IgD-negative memory B cell (primary cell): ENCODE measurements around the gene PRSS53. TPM values are rescaled to one million over a fixed set of nuclear protein-coding genes. Genes with fewer than 3 reads are reported as not detected.

Experiments used
- H3K27ac Mint-ChIP-seq, 3 donors: one replicate each; pipeline ENCODE4 v1.8.0; 2020 to 2022; ENCODE audit warnings: mild to moderate bottlenecking in 3 of 3, mixed read lengths in 3 of 3, moderate library complexity in 1 of 3
- H3K27me3 Mint-ChIP-seq: one replicate; pipeline ENCODE4 v1.8.0; 2021; ENCODE audit warnings: mixed read lengths
- H3K36me3 Mint-ChIP-seq: one replicate; pipeline ENCODE4 v1.8.0; 2020; ENCODE audit warnings: mild to moderate bottlenecking, mixed read lengths
- H3K4me1 Mint-ChIP-seq, 3 donors: one replicate each; pipeline ENCODE4 v1.8.0; 2020 to 2022; ENCODE audit warnings: mixed read lengths in 3 of 3, mild to moderate bottlenecking in 1 of 3
- H3K4me3 Mint-ChIP-seq, 4 donors: one replicate each; pipeline ENCODE4 v1.8.0; 2020 to 2022; ENCODE audit warnings: mild to moderate bottlenecking in 4 of 4, mixed read lengths in 4 of 4, moderate library complexity in 3 of 4
- H3K9me3 Mint-ChIP-seq, 3 donors: one replicate each; pipeline ENCODE4 v1.8.0; 2020 to 2021; ENCODE audit warnings: mixed read lengths in 3 of 3, mild to moderate bottlenecking in 1 of 3
- polyA plus RNA-seq: library from polyadenylated mRNA; unstranded; fragments of 300-500 nt; fragmentation: Illumina TruSeq; gene quantifications from one replicate; pipeline ENCODE4 v1.2.3, GENCODE V29; 2021

Gene PRSS53
- polyA plus RNA-seq, 1 donor from 2014 or later: 0.83 TPM

GRCh38 chr16:31089199-31089598 is 456 bp upstream of the PRSS53 start:
- Mint-ChIP-seq H3K27me3 (no peaks in the 10 kb centered on the region), H3K4me1 (peaks cover 5 to 8% (median 7%) of the 10 kb centered on the region in 3 donors), H3K4me3 (no peak overlapping the region), H3K9me3 (no peaks in the 10 kb centered on the region), H3K36me3 (peaks cover 2% of the 10 kb centered on the region), H3K27ac (no peak overlapping the region)

- no peaks in the 10 kb centered on the region for H3K27me3 Mint-ChIP-seq
- no peaks in the 10 kb centered on the region for H3K9me3 Mint-ChIP-seq
- H3K36me3 Mint-ChIP-seq: no peaks in the 10 kb centered on the region
- H3K4me1 Mint-ChIP-seq: peaks cover 0 to 1% (median 0%) of the 10 kb centered on the region in 3 donors
- no peak overlapping the region for H3K27ac Mint-ChIP-seq
- no peak overlapping the region for H3K4me3 Mint-ChIP-seq
Observed at GRCh38 chr16:31087971-31088370, 772 bp downstream of the PRSS53 start.

GRCh38 chr16:31087481-31087880 is 1.3 kb downstream of the PRSS53 start:
- H3K27ac Mint-ChIP-seq: no peak overlapping the region
- H3K4me1 Mint-ChIP-seq: peaks cover 0 to 1% (median 0%) of the 10 kb centered on the region in 3 donors
- no peaks in the 10 kb centered on the region for H3K9me3 Mint-ChIP-seq
- no peak overlapping the region for H3K4me3 Mint-ChIP-seq
- no peaks in the 10 kb centered on the region for H3K36me3 Mint-ChIP-seq
- H3K27me3 Mint-ChIP-seq: no peaks in the 10 kb centered on the region

DNA sequence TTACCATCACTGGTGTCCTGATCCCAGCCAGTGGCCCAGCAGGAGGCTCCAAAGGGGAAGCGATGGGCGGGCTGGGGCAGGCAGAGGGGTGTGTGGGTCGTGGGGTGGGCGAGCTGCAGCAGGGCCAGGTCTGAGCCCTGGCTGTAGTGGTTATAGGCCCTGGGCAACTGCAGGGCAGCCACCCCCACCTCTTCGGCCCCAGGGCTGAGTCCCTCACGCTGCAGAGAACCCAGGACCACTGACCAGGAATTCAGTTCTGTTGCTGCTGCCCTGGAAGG is 2.2 kb downstream of the PRSS53 start:
- Mint-ChIP-seq H3K36me3 (no peaks in the 10 kb centered on the region), H3K27ac (no peak overlapping the region), H3K4me3 (no peak overlapping the region), H3K27me3 (no peaks in the 10 kb centered on the region), H3K4me1 (peaks cover 0 to 3% (median 3%) of the 10 kb centered on the region in 3 donors), H3K9me3 (no peaks in the 10 kb centered on the region)

DNA sequence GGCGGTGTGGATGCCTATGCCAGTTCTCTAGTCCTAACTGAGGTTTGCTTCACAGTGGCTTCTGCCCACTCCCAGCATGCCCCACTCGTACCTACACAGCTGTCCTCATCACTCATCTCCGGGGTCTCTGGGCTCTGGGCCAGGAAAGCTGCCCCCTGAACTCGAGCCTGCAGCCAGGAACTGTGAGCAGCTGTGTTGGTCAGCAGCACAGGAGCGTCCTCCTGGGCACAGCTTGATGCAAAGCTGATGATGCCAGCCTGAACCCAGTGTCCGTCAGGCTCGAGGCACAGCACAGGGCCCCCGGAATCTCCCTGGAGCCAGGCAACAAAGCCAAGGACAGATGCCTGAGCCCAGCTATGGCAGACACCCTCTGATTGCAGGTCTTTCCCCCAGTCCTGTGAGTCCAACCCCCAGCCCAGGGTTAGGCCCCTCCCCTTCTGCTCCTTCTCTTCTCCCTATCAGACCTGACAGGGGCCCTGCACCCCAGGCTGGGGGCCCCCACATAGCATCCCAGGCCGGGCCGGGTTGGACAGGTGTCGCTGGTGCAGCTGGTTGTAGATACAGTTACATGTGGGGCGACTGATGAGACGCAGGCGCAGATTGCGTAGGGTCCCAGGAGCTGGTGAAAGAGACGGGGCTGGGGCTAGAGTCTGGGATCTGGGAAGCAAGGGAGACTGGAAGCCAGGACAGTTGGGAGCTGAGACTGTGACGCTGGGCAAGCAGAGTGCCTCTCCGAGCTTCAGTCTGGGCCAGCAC is 2.7 kb downstream of the PRSS53 start:
- Mint-ChIP-seq H3K4me3 (no peak overlapping the region), H3K27me3 (no peaks in the 10 kb centered on the region), H3K36me3 (no peaks in the 10 kb centered on the region), H3K9me3 (no peaks in the 10 kb centered on the region), H3K4me1 (peaks cover 0 to 3% (median 3%) of the 10 kb centered on the region in 3 donors), H3K27ac (no peak overlapping the region)

DNA sequence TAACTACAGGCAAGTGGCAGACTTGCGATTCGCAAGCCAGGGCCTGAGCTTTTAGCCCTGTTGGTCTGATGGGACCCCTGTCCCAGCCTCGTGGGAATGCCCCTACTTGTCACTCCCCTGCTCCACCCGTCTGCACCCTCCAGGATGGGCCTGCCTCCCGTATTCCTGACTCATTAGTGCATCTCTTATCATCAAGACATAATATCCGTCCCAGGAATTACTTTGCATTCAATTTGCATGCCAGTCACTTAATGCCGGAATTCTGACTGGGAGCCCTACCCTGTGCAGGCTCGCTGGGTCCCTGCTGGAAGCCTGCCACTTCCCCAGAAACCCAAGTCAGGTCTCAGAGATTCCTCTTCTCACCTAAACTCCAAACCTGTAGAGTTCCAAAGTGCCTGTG is 3.3 kb downstream of the PRSS53 start:
- Mint-ChIP-seq H3K27me3 (no peaks in the 10 kb centered on the region), H3K4me3 (no peak overlapping the region), H3K27ac (no peak overlapping the region), H3K9me3 (no peaks in the 10 kb centered on the region), H3K36me3 (peaks cover 3% of the 10 kb centered on the region), H3K4me1 (peaks cover 0 to 5% (median 3%) of the 10 kb centered on the region in 3 donors)

DNA sequence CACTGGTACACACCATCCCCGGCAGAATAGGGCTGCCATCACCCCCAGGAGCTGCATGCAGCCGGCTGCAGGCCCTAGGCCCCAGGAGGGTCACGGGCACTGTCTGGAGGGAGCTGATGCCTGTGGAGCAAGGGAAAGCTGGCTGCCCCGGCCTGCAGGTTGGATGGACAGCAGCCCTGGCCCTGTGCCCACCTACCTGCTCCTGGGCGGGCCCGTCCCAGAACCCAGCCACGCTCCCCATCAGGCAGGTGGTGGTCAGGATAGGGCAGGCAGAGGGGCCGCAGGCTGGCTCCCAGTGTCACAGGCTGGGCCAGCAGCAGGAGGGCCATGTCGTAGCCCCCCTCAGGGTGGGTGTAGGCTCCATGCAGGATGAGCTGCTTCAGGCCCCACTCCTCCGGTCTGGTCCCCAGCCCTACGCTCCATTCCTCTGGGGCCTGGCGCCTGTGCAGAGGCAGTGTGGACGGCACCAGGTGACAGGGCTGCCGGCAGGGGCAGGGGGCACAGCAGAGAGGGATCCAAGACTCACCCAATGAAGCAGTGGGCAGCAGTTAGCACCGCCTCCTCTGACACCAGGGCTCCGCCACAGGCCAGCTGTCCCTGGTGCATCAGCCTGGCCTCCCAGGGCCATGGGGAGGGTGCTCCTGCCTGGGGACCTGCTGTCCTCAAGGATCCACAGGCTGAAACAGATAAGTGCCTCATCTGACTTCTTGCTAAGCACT is 4.0 kb downstream of the PRSS53 start:
- Mint-ChIP-seq H3K27me3 (no peaks in the 10 kb centered on the region), H3K9me3 (no peaks in the 10 kb centered on the region), H3K4me1 (peaks cover 0 to 5% (median 3%) of the 10 kb centered on the region in 3 donors), H3K4me3 (no peak overlapping the region), H3K36me3 (peaks cover 3% of the 10 kb centered on the region), H3K27ac (no peak overlapping the region)

DNA sequence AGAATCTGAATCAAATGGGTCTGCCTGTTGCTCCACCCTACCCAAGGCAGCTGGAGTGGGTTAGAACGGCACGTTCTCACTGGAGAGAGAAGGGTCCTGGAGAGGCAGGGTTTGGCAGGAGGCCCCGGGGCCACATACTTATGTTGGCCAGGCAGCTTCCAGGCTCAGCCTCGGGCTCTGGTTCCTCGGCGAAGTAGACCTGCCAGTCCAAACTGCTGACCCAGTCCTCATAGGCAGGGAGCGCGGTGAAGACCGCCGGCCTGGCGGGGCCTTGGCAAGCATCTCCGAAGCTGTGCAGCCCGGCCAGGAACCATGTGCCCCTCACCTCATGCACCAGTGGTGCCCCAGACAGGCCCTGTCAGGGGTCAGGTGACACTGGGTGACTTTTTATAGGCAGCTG is 4.8 kb downstream of the PRSS53 start:
- no peak overlapping the region for H3K27ac Mint-ChIP-seq
- H3K27me3 Mint-ChIP-seq: no peaks in the 10 kb centered on the region
- no peak overlapping the region for H3K4me3 Mint-ChIP-seq
- peaks cover 0 to 5% (median 5%) of the 10 kb centered on the region in 3 donors for H3K4me1 Mint-ChIP-seq
- no peaks in the 10 kb centered on the region for H3K9me3 Mint-ChIP-seq
- H3K36me3 Mint-ChIP-seq: peaks cover 3% of the 10 kb centered on the region

GRCh38 chr16:31083556-31083955 is 5.2 kb downstream of the PRSS53 start:
- H3K36me3 Mint-ChIP-seq: peaks cover 3% of the 10 kb centered on the region
- H3K27ac Mint-ChIP-seq: no peak overlapping the region
- no peak overlapping the region for H3K4me3 Mint-ChIP-seq

GRCh38 chr16:31083081-31083480 is 5.7 kb downstream of the PRSS53 start:
- no peak overlapping the region for H3K27ac Mint-ChIP-seq

More at GRCh38 chr16:31083556-31083955, 5.2 kb downstream of the PRSS53 start:
- Mint-ChIP-seq H3K4me1 (peaks cover 0 to 5% (median 5%) of the 10 kb centered on the region in 3 donors), H3K9me3 (no peaks in the 10 kb centered on the region), H3K27me3 (no peaks in the 10 kb centered on the region)

GRCh38 chr16:31082368-31083045 is 6.2 kb downstream of the PRSS53 start:
- Mint-ChIP-seq H3K27ac (no peak overlapping the region), H3K27me3 (no peaks in the 10 kb centered on the region), H3K4me3 (peak overlapping the region in 1 of 4 donors; percentile 51), H3K4me1 (peaks cover 0 to 5% (median 5%) of the 10 kb centered on the region in 3 donors), H3K9me3 (no peaks in the 10 kb centered on the region), H3K36me3 (peaks cover 4% of the 10 kb centered on the region)

More at GRCh38 chr16:31083081-31083480, 5.7 kb downstream of the PRSS53 start:
- Mint-ChIP-seq H3K27me3 (no peaks in the 10 kb centered on the region), H3K4me3 (no peak overlapping the region), H3K4me1 (peaks cover 0 to 5% (median 5%) of the 10 kb centered on the region in 3 donors), H3K36me3 (peaks cover 4% of the 10 kb centered on the region), H3K9me3 (no peaks in the 10 kb centered on the region)

DNA sequence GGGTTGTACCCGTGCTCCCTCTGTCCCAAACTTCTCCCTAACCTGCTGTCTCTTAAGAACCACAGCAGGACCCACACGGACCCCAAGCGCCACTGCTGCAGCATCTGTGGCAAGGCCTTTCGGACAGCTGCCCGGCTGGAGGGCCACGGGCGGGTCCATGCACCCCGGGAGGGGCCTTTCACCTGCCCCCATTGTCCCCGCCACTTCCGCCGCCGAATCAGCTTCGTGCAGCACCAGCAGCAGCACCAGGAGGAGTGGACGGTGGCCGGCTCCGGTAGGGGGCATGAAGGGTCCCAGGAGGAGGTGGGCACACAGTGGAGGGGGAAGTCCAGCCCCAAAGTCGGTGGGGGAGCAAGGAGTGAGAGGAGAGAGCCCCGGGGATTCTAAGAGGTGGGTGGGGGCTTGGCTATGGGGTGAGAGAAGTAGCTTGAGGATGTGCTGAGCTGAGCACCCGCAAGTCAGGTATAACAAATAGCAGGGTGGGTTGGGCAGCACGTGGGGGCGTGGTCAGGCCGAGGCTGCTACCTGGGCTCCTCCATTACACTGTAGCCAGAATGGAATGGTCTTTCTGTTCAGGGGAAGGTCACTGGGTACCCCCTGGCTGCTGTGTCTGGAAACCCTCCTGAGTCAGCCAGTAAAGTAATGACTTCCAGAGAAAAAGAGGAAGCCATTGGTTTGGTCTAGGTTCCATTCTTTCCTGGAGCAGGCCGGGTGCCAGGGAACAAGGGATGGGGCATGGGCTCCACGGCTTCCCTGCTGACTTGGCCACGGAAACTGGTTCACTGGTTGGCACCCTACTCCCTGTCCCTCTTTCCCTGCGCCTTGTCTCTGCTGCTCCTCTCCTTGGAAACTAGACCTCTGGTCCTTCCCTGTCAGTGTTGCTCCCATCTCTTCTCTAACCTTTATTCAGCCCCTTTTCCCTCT is 7.1 kb downstream of the PRSS53 start:
- Mint-ChIP-seq H3K27ac (no peak overlapping the region), H3K4me1 (peaks cover 0 to 5% (median 5%) of the 10 kb centered on the region in 3 donors), H3K4me3 (peak overlapping the region in 1 of 4 donors; percentile 51)

DNA sequence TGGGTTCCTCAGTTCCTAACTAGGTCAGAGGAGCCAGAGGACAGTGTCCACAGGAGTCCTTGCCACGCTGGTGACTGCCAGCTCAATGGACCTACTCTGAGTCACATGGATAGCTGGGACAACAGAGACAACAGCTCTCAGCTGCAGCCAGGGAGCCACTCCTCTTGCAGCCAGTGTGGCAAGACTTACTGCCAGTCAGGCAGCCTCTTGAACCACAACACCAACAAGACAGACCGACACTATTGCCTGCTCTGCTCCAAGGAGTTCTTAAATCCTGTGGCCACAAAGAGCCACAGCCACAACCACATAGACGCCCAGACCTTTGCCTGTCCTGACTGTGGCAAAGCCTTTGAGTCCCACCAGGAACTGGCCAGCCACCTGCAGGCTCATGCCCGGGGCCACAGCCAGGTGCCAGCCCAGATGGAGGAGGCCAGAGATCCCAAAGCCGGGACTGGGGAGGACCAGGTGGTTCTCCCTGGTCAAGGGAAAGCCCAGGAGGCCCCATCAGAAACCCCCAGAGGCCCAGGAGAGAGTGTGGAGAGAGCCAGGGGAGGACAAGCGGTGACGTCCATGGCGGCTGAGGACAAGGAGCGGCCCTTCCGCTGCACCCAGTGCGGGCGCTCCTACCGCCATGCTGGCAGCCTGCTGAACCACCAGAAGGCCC is 7.9 kb downstream of the PRSS53 start:
- Mint-ChIP-seq H3K36me3 (peaks cover 4% of the 10 kb centered on the region), H3K4me3 (no peak overlapping the region), H3K9me3 (no peaks in the 10 kb centered on the region), H3K4me1 (peaks cover under 1 to 8% (median 5%) of the 10 kb centered on the region in 3 donors), H3K27ac (peak overlapping the region in 1 of 3 donors; percentile 2), H3K27me3 (no peaks in the 10 kb centered on the region)

More for the DNA sequence above, 7.1 kb downstream of the PRSS53 start:
- H3K27me3 Mint-ChIP-seq: no peaks in the 10 kb centered on the region
- H3K36me3 Mint-ChIP-seq: peaks cover 4% of the 10 kb centered on the region
- no peaks in the 10 kb centered on the region for H3K9me3 Mint-ChIP-seq

DNA sequence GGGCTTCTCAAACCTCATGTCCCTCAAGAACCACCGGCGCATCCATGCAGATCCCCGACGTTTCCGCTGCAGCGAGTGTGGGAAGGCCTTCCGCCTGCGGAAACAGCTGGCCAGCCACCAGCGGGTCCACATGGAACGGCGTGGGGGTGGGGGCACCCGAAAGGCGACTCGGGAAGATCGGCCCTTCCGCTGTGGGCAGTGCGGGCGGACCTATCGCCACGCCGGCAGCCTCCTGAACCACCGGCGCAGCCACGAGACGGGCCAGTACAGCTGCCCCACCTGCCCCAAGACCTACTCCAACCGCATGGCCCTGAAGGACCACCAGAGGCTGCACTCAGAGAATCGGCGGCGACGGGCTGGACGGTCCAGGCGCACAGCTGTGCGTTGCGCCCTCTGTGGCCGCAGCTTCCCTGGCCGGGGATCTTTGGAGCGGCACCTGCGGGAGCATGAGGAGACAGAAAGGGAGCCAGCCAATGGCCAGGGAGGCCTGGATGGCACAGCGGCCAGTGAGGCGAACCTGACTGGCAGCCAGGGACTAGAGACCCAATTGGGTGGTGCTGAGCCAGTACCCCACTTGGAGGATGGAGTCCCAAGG is 8.6 kb downstream of the PRSS53 start:
- Mint-ChIP-seq H3K4me1 (peaks cover 5 to 11% (median 6%) of the 10 kb centered on the region in 3 donors), H3K4me3 (no peak overlapping the region), H3K36me3 (peaks cover 4% of the 10 kb centered on the region), H3K27ac (no peak overlapping the region), H3K9me3 (no peaks in the 10 kb centered on the region), H3K27me3 (no peaks in the 10 kb centered on the region)
